GM18909 (cell line): ENCODE measurements around the gene ASCC3.
A peak's percentile ranks its signal among the peaks of the same experiment; 100 is the strongest.

Source experiments
- ATAC-seq: cut with Tn5 transposase; IDR thresholded peaks from one replicate; pipeline ENCODE4 v1.9.1; 2021; ENCODE audit warnings: mild to moderate bottlenecking; ENCODE audit not compliant: unreplicated experiment, poor library complexity

The ASCC3 gene

DNA sequence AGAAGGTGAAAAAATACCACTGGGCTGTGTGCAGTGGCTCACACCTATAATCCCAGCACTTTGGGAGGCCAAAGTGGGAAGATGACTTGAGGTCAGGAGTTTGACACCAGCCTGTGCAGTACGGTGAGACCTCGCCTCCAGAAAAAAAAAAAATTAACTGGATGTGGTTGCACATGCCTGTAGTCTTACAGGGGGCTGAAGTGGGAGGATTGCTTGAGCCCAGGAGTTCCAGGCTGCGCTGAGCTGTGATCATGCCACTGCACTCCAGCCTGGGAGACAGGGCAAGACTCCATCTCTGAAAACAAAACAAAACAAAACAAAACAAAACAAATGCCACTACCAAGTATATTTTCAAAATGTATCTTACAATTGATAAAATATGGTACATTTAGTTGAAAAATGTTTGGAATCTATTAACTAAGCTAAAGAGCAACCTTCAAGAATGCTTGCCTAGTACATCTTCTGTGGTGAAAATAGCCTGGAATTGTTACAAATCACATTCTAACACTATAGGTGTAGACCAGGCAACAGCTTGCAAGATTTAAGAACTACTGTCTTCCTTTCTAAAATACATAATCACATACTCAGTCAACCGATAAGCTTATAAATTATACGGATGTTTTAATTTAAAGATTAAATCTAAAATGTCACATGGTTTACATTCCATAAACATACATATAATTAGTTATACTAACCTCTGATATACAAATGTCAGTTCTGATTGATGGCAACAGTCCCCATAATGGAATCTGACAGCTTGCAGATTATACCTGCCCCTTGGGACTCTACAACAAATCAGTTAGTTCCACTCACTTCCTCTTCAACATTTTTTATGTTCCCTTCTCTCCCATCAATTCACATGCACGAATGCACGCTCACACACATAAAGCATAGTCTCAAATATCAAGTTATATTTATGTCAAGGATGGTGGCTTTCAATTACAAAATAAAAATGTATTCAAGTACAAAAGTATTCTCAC, 150.8 kb downstream of the ASCC3 start:
- ATAC-seq: no peak

- ATAC-seq: no peak
Observed at GRCh38 chr6:100726666-100727065, 154.5 kb downstream of the ASCC3 start.

DNA sequence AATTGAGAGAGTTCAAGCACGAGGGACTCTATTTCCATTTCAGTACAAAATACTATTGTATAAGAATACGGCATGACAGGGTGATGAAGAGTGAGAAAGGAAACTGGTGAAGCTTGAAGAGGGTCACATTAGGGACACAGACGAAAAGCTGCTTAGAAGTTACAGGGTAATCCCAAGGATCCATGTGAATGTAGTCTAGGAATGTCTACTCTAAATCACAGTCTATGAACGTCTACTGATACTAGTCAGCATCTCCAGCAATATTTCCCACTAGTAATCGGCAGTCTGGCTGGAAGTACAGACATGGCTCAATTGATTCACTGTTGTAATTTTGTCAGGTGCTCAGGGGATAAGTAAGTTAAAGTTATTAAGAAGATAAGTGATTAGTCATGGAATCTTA, 156.4 kb downstream of the ASCC3 start:
- ATAC-seq: no peak

DNA sequence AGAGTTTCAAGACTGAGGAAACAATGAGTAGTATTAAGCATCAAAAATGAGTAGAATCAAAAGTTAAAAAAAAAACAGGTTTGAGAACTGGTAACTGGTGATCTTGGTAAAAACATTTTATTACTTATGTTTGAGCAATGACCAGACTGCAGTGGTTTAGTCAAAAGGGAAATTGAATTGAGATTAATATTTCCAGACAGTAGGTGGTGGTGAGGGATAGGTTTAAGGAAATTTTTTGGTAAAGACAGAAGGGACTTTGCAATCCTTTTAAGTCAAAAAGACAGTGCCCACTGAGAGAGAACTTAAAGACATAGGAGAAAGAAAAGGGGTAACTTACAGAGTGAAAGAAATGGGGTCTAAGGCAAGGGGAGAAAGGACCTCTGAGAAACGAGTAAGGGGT, 156.9 kb downstream of the ASCC3 start:
- ATAC-seq: no peak

- ATAC-seq: no peak
Observed at GRCh38 chr6:100721256-100721655, 159.9 kb downstream of the ASCC3 start.

DNA sequence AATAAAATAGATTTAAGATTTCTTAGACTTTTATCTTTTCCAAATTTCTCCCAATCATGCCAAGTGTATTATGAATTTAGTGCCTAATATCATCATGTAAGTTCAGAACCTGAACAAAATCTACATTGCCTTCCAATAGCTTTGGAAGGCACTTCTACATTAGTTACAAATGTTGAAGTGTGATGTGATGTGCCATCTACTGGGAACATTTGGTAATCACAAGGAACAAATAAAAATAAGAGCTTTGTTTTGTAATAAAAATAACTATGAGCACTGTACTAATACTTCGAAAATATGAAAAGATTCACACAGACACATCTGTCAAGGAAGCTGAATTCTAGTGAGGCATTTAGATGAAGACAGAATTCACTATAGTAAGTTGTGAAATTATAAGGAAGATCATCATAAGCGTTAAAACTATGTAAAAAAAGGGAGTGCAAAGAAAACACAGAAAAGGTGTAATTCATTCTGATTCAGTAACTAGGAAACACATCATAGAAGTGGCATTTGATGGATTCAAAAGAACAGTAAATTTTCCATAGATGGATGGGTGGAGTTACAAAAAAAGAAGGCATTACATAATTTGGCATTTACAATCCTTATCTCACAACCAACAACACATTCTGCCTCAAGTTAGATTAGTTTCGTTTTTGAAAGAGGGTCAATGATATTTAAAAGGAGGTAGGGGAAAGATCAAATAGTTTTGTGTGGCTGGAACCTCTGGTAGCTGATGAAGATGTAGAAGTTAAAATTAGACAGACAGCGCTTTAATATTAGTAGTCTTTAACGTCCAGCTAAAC, 161.0 kb downstream of the ASCC3 start:
- ATAC-seq: peak; percentile 78

GRCh38 chr6:100712997-100713396, 168.1 kb downstream of the ASCC3 start:
- ATAC-seq: no peak

- no peak for ATAC-seq
Observed at GRCh38 chr6:100706491-100706890, 174.6 kb downstream of the ASCC3 start.

GRCh38 chr6:100704961-100705360, 176.2 kb downstream of the ASCC3 start:
- ATAC-seq: no peak

- no peak for ATAC-seq
Observed at GRCh38 chr6:100701728-100702127, 179.4 kb downstream of the ASCC3 start.

- no peak for ATAC-seq
Observed at GRCh38 chr6:100700009-100700408, 181.1 kb downstream of the ASCC3 start.

DNA sequence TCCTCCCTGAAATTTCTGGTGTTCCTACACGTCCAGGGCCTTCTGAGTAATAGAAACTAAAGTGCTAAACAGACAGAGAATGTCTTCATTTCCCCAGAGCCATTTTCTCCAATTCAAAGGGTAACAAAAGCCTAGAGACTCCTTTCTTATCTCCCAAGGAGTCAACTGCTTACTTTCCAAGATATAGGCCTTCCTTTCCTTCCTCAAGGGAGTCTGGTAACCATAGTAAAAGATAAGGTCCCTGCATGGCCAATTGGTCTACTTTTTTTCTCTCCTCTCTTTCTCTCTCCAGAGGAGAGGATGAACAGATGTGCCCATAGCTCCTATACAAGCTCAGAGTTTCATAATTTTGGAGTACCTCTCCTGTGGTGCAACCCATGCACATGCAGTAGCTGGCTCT, 185.7 kb downstream of the ASCC3 start:
- no peak for ATAC-seq

DNA sequence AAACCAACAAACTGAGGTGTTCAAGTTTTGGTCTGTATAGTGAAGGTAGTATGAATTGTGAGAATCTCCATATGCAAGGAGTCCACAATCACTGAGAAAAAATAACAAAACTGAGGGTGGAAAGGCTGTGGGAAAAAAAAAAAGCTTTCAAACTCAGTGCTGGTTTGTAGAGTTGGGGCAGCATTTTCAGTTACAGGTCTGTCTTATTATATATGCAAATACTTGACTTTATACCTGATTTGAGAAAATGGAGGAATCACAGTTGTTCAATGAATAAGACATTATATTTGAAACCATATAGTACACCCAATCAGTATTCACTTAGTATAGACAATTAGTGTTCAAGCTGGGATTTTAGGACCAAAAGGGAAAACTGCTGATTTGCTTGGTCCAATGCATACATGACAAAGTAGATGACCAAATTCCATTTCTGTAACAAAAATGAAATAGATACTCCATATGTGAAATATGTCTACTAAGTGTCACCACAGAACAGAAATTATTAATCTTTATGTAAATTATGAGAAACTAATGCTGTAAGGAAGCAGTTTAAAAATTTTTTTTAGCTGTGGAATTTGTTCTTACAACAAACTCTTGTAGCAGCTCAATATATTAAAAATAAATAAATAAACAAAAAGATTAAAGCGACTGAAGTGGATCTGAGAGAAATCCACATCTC, 187.7 kb downstream of the ASCC3 start:
- ATAC-seq: peak; percentile 55

DNA sequence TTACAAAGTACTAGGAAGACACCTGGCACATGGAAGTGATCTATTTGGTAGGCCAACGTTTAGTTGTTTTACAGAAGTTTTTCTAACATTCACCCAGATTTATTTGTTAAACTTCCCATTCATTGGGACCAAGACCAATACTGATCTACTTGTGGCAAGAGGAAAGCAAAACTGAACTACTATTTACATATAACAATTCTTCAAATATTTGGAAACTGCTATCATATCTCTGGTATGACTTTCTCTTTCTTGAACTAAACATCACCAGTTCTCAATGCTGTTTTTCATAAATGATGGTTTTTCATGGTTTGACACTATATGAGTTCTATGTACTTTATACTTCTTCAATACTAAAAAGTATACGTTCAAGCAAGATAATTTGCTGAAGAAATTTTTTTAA, 189.2 kb downstream of the ASCC3 start:
- ATAC-seq: no peak

GRCh38 chr6:100686216-100686615, 194.9 kb downstream of the ASCC3 start:
- no peak for ATAC-seq

- no peak for ATAC-seq
Observed at GRCh38 chr6:100685747-100686146, 195.4 kb downstream of the ASCC3 start.

DNA sequence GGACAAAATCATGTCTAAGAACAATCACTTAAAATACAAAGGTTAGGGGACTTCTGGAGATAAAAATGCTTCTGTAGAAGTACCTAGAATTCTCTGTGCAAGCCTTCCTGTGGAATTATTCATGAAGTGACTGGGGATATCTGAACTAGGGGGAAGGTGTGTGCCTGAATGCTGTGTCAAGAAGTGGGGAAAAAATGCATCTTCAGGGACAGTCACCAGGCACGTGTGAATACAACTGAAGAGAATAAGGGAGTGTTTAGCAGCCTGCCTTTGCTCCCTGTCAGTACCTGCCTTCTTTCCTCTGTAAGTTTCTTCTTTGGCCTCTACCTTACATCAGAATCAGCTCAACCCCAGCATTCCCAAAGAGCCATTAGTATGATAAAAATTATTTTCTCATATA, 201.0 kb downstream of the ASCC3 start:
- ATAC-seq: no peak

DNA sequence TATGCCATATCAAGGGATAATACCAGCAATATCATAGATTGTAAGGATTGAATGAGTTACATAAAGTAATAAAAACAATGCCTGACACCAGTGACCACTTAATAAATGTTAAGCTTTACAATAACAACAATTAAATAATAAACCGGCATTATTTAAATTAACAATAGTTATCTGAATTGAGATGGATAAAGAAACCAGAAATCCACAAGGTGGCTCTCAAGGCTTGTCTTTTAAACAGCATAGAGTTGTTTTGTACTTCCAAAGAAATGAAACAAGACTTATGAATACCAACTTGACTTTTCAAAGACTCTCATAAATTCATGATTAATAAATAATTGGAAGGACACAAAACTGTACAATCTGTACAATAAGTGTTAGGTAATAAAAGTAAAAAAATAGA, 203.1 kb downstream of the ASCC3 start:
- ATAC-seq: no peak

- ATAC-seq: no peak
Observed at GRCh38 chr6:100677240-100677639, 203.9 kb downstream of the ASCC3 start.

DNA sequence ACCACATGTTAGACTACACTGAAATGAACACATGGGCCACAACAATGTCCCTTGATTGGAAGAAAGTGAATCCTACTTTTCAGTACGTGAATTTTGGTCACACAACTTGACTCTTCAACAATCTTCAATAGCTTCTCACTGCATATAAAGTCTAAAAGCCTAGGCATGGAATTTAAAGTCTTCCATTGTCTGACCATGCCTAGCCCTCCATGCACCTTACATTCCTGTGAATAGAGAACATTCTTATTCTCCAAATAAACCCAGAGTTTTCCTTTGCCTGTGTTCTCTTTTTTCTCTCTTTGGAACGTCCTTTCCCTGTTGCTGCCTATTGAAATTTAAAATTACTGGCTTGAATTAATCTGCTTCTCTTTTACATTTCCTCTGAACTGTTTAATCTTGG, 207.5 kb downstream of the ASCC3 start:
- ATAC-seq: no peak

DNA sequence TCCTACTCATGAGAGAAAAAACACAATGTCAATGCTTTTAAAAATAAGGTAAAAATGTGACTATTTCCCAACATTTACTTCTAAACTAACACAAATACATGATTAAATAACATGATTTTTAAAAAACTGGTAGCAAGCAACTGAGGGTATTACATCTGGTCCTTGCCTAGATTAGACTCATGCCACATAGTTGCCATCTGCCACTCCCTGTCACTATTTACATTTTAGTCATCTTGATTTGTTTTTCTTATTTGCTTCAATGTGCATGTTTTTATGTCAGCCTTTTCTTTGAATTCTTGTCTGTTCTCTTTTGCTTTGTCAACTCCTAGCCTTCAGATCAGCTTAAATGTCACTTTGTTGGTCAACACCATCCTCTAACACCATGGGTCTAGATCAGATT, 209.4 kb downstream of the ASCC3 start:
- ATAC-seq: no peak
